Astrocyte (in vitro differentiated cells and primary cell): Measurements from ENCODE around the gene PHF21B. TPM values are rescaled to one million over a fixed set of nuclear protein-coding genes. Genes with fewer than 3 reads are reported as not detected.

Experiments
- DNase-seq: peaks from one replicate; pipeline ENCODE4 v3.0.0-alpha.2; 2010; ENCODE audit warnings: low read depth
- FAIRE-seq: peaks from 2 replicates; lab custom pipeline; 2011; peaks lifted over from hg19 to GRCh38; lab: Jason Lieb, UNC
- H2AFZ ChIP-seq: 2 replicates; pipeline ENCODE4 v1.6.0; 2012; ENCODE audit warnings: low read depth, low read length, inconsistent platforms
- H3K27ac ChIP-seq: 2 replicates; pipeline ENCODE4 v1.5.1; 2011; ENCODE audit warnings: low read depth, low read length, inconsistent platforms
- H3K27me3 ChIP-seq: 2 replicates; pipeline ENCODE4 v1.6.0; 2011; ENCODE audit warnings: low read length, inconsistent platforms; ENCODE audit not compliant: insufficient read depth
- H3K36me3 ChIP-seq: 2 replicates; pipeline ENCODE4 v1.5.1; 2011; ENCODE audit warnings: low read length, inconsistent platforms; ENCODE audit not compliant: insufficient read depth
- H3K4me1 ChIP-seq: 2 replicates; pipeline ENCODE4 v1.5.1; 2011; ENCODE audit warnings: low read length, inconsistent platforms; ENCODE audit not compliant: insufficient read depth
- H3K4me2 ChIP-seq: 2 replicates; pipeline ENCODE4 v1.6.0; 2012; ENCODE audit warnings: low read length, inconsistent platforms
- H3K4me3 ChIP-seq: 2 replicates; pipeline ENCODE4 v1.5.1; 2011; ENCODE audit warnings: low read depth, mild to moderate bottlenecking, low read length, inconsistent platforms; ENCODE audit not compliant: insufficient read depth
- H3K79me2 ChIP-seq: 2 replicates; pipeline ENCODE4 v1.6.0; 2012; ENCODE audit warnings: mild to moderate bottlenecking, low read length, inconsistent platforms; ENCODE audit not compliant: insufficient read depth
- H3K9ac ChIP-seq: 2 replicates; pipeline ENCODE4 v1.6.0; 2012; ENCODE audit warnings: mild to moderate bottlenecking, low read length, inconsistent platforms
- H3K9me3 ChIP-seq: 2 replicates; pipeline ENCODE4 v1.5.1; 2012; ENCODE audit warnings: low read depth, mild to moderate bottlenecking, low read length, inconsistent platforms; ENCODE audit not compliant: insufficient read depth
- H4K20me1 ChIP-seq: 2 replicates; pipeline ENCODE4 v1.6.0; 2012; ENCODE audit warnings: low read length, inconsistent platforms; ENCODE audit not compliant: insufficient read depth
- H3K27ac Mint-ChIP-seq: one replicate; pipeline ENCODE4 v1.8.0; 2021; ENCODE audit warnings: mild to moderate bottlenecking, mixed read lengths; ENCODE audit not compliant: unreplicated experiment
- H3K27me3 Mint-ChIP-seq: one replicate; pipeline ENCODE4 v1.8.0; 2021; ENCODE audit warnings: low read depth, mixed read lengths; ENCODE audit not compliant: unreplicated experiment
- H3K36me3 Mint-ChIP-seq: one replicate; pipeline ENCODE4 v1.8.0; 2021; ENCODE audit warnings: low read depth, mixed read lengths; ENCODE audit not compliant: unreplicated experiment
- H3K4me1 Mint-ChIP-seq: one replicate; pipeline ENCODE4 v1.8.0; 2021; ENCODE audit warnings: low read depth, mixed read lengths; ENCODE audit not compliant: unreplicated experiment
- H3K4me3 Mint-ChIP-seq: one replicate; pipeline ENCODE4 v1.8.0; 2021; ENCODE audit warnings: mild to moderate bottlenecking, moderate library complexity, mixed read lengths; ENCODE audit not compliant: unreplicated experiment
- H3K9me3 Mint-ChIP-seq: one replicate; pipeline ENCODE4 v1.8.0; 2021; ENCODE audit warnings: mild to moderate bottlenecking, mixed read lengths; ENCODE audit not compliant: unreplicated experiment
- EZH2 ChIP-seq: IDR thresholded peaks from 2 replicates; pipeline ENCODE4 v1.6.1; 2012; ENCODE audit warnings: mild to moderate bottlenecking, low read length, inconsistent platforms; ENCODE audit not compliant: insufficient read depth
- total RNA-seq: library from RNA; stranded (reverse); gene quantifications from 2 replicates; pipeline ENCODE4 v1.2.1, GENCODE V29; 2021
- TF ChIP-seq, protein P1 (sequence below): IDR thresholded peaks from 2 replicates; pipeline ENCODE4 v1.5.1; 2011; ENCODE audit warnings: low read depth, mild to moderate bottlenecking, inconsistent platforms, low read length, moderate library complexity; ENCODE audit not compliant: insufficient read depth

Gene PHF21B
- total RNA-seq, 1 donor from 2014 or later = 6.3 TPM

DNA sequence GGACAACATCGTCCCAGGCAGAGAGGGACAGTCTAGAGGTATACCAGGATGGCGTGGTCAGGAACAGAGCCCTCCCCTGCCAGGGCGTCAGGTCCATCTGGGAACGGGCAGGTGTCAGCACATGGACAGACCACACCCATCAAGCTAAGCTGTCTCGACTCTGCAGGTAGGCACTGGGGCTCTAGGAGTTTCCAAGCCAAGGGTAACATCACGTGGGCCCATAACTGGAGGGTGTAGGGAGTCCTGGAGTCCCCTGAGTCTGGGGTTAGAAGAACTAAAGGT lies 75.4 kb downstream of the PHF21B start:
- no peaks in the 10 kb centered on the region for H3K27me3 Mint-ChIP-seq
- no peak overlapping the region for H3K4me3 Mint-ChIP-seq
- peaks cover 3% of the 10 kb centered on the region for H3K4me1 ChIP-seq
- no peak overlapping the region for H3K4me2 ChIP-seq
- FAIRE-seq = no peak
- peaks cover 6% of the 10 kb centered on the region for H3K4me1 Mint-ChIP-seq
- no peak overlapping the region for H3K4me3 ChIP-seq
- no peaks in the 10 kb centered on the region for H3K79me2 ChIP-seq
- TF ChIP-seq EZH2 = no peak
- TF ChIP-seq, protein P1, sequence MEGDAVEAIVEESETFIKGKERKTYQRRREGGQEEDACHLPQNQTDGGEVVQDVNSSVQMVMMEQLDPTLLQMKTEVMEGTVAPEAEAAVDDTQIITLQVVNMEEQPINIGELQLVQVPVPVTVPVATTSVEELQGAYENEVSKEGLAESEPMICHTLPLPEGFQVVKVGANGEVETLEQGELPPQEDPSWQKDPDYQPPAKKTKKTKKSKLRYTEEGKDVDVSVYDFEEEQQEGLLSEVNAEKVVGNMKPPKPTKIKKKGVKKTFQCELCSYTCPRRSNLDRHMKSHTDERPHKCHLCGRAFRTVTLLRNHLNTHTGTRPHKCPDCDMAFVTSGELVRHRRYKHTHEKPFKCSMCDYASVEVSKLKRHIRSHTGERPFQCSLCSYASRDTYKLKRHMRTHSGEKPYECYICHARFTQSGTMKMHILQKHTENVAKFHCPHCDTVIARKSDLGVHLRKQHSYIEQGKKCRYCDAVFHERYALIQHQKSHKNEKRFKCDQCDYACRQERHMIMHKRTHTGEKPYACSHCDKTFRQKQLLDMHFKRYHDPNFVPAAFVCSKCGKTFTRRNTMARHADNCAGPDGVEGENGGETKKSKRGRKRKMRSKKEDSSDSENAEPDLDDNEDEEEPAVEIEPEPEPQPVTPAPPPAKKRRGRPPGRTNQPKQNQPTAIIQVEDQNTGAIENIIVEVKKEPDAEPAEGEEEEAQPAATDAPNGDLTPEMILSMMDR = no peak
- no peaks in the 10 kb centered on the region for H3K36me3 Mint-ChIP-seq
- DNase-seq = no peak
- H3K36me3 ChIP-seq = no peaks in the 10 kb centered on the region
- no peaks in the 10 kb centered on the region for H3K9me3 ChIP-seq
- no peak overlapping the region for H3K9ac ChIP-seq
- H3K27ac Mint-ChIP-seq = no peak overlapping the region
- no peak overlapping the region for H3K27ac ChIP-seq
- H3K27me3 ChIP-seq = peaks cover 2% of the 10 kb centered on the region
- no peaks in the 10 kb centered on the region for H3K9me3 Mint-ChIP-seq
- peaks cover 3% of the 10 kb centered on the region for H4K20me1 ChIP-seq
- H2AFZ ChIP-seq = no peak overlapping the region

DNA sequence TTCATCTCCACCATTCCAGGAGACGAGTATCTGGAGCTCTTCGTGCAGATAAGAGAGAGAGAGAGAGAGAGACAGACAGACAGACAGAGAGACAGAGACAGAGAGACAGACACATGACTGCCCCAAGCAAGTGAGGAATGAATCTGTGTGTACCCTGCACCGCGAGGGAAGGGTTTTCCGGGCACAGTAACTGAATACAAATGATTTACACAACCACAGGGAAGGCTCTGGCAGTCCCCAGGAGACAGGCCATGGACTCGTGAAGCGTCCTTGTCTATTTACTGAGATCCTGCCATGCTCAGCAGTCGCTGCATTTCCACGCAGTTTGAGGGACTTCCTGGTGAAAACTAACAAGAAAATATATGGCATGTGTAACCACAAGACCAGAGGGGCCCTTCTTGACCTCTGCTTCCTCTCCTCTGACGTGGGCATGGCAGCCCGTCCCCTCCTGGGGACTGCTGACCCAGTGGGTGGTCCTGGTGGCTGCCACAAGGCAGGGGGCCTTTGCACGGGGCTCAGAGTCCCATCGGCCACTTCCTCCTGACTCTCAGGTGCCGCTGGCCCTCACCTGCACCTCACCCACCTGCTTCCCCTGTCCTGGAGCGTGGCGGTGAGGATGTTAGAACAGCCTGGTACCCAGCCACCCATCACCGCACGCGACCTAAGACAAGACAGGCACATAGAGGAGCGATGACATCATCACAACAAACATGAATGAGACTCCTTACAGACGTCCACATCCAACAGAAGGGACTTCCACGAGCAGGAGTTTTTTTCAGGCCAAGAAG lies 75.9 kb downstream of the PHF21B start:
- Histone ChIP-seq H3K9ac (no peak overlapping the region), H3K36me3 (no peaks in the 10 kb centered on the region), H2AFZ (no peak overlapping the region), H3K9me3 (no peaks in the 10 kb centered on the region), H3K79me2 (no peaks in the 10 kb centered on the region), H3K4me3 (no peak overlapping the region), H3K4me1 (peaks cover 3% of the 10 kb centered on the region), H3K27ac (no peak overlapping the region), H3K27me3 (peaks cover 2% of the 10 kb centered on the region), H3K4me2 (no peak overlapping the region), H4K20me1 (peaks cover 3% of the 10 kb centered on the region)
- Mint-ChIP-seq H3K4me1 (peaks cover 6% of the 10 kb centered on the region), H3K27me3 (no peaks in the 10 kb centered on the region), H3K27ac (no peak overlapping the region), H3K36me3 (no peaks in the 10 kb centered on the region), H3K9me3 (no peaks in the 10 kb centered on the region), H3K4me3 (no peak overlapping the region)
- no peak for DNase-seq
- FAIRE-seq = no peak
- TF ChIP-seq EZH2 = no peak
- TF ChIP-seq, protein P1 = no peak

DNA sequence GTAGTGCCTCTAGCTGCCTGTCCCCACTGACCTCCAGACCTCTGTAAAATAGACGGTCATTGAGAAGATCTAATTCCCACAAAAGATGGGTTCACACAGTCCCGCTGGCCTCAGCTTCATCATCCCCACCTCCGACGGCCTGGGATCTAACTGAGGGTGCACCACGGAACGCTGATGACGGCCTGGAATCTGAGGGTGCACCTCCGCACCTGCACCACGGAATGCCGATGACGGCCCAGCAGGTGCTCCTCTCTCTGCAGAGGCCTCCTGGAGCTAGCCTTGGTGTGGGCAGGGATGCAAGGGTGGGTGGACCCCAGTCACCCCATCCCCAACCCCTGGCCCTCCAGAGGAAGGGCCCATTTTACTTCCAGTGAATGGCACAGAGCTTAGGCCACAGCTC lies 77.3 kb downstream of the PHF21B start:
- Mint-ChIP-seq H3K4me1 (peaks cover 6% of the 10 kb centered on the region), H3K27me3 (no peaks in the 10 kb centered on the region), H3K4me3 (no peak overlapping the region), H3K9me3 (no peaks in the 10 kb centered on the region), H3K36me3 (no peaks in the 10 kb centered on the region), H3K27ac (no peak overlapping the region)
- Histone ChIP-seq H2AFZ (no peak overlapping the region), H3K27me3 (peaks cover 2% of the 10 kb centered on the region), H4K20me1 (peaks cover 3% of the 10 kb centered on the region), H3K4me1 (peaks cover 3% of the 10 kb centered on the region), H3K9ac (no peak overlapping the region), H3K36me3 (no peaks in the 10 kb centered on the region), H3K4me3 (no peak overlapping the region), H3K79me2 (no peaks in the 10 kb centered on the region), H3K27ac (no peak overlapping the region), H3K4me2 (no peak overlapping the region), H3K9me3 (no peaks in the 10 kb centered on the region)
- FAIRE-seq (no peak), DNase-seq (no peak)
- TF ChIP-seq, protein P1 = no peak
- no peak for TF ChIP-seq EZH2
